GM18858 (cell line): ENCODE measurements around the gene TDO2.
A peak's percentile ranks its signal among the peaks of the same experiment; 100 is the strongest.

ENCODE experiments used
- ATAC-seq: cut with Tn5 transposase; IDR thresholded peaks from one replicate; pipeline ENCODE4 v1.9.1; 2021; ENCODE audit not compliant: unreplicated experiment

TDO2 gene

DNA sequence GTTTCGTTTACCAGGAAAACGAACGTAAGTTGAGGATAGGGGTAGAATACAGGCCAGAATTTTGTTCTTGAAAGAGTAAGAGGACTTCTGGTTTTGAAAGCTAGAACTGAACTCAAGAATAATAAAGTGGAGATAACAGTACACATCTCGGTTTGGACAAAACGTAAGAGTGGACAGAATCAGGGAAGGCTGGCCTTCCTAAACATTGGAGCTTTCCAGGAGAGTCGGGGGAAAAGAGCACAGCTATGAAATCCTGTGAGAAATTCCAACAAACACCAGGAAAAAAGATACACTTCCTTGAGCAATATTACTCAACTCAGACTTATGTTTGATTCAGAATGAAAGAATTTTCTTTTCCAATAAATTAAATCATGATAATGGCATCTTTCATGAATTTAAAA, 49.0 kb downstream of the TDO2 start:
- no peak for ATAC-seq

DNA sequence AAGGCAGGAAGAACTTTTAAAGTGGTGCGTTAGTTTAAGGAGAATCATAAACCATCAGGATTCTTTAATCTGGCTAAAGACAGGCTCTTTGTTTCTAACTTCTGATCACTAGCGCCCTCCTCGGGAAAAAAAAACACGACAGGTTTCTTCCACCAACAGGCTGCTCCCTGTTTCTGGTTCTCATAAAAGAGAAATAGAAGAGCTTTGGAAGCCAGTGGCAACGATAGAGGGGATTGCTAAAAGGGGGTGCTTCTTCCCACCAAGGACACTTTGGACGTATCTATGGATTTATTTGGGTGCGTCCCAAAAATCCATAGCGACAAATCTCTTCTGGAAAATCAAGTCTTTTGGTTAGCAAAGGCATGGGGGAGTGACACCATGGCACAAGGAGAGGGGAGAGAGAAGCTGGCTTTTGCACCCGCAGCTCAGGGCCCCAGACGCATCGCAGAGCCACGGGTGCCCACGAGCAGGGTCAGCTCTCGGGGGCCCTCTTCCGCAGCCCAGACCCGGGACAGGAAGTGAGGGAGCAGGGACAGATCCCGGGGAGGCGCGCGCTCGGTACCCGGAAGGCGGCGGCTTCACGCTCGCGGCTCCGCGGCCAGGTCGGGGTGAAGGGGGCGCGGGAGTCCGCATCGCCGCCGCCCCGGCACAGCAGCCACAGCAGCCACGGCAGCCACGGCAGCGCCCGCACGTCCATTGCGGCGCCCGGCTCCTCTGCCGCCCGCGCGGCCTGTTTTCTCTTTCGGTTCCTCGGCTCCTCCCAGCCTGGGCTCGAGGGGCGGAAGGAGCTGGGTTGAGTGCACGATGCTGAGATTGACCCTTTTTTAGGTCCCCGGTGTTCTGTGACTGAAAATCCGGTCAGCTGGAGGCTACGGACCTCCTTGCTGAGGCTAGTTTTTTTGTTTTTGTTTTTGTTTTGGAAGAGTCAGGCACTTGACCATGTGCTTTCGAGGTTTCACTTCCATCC, 49.9 kb downstream of the TDO2 start, which contains the start of gene CTSO:
CTSO (minus strand) TSS at position 716 of the 967 bp plus-strand sequence; CDS start at position 697, 19 bp downstream.
- ATAC-seq = peak; percentile 92

DNA sequence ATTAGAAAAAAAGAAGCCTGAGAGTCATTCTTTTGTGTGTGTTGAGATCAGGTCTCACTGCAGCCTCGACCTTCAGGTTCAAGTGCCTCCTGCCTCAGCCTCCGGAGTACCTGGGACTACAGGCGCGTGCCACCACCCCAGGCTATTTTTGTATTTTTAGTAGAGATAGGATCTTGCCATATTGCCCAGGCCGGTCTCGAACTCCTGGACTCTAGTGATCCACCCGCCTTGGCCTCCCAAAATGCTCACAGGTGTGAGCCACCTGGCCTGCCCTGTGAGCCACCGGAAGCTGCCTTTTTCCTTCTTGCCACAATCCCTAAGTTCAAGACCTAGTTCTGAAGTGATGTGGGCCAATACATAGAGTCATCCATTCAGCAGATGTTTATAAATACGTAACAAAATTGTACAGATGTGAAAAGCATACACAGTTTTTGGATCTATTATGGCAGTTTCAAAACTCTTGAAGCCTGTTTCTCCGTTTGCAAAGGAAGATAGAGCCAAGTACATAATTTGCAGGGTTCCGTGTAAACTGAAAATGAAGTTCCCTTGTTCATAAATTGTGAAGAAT, 50.7 kb downstream of the TDO2 start:
- ATAC-seq = no peak

DNA sequence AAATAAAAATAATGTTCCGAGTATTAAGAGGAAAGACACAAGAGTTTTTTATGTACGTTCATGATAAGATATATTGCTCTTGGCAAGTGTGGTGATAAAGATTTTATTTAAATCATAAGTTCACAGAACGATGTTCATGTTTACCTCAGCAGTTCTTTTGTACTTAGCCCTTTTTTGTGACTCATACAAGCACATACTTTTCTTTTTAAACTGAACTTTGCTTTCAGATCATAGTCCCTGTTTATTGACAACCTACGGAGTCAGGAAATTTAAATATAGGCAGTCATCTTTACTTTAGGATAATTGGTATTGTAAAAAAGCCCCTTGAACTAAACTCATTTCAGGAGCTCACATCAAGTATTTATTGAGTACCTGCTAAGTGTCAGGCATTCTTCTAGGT, 51.4 kb downstream of the TDO2 start:
- ATAC-seq = no peak

DNA sequence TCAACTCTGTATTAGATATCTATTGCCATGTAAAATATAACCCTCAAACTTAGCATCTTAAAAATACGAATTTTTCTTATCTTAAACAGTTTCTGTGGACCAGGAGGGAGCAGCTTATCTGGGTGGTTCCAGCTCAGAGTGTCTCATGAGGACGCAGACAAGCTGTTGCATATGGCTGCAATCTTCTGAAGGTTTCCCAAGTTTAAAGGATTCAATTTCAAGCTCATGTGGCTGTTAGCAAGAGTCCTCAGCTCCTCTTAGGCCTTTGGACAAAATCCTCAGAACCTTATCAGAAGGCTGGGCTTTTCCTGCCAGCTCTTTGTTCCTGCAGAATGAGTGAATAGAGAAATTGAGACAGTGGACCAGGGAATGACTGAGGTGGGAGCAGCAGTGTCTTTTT, 53.0 kb downstream of the TDO2 start:
- ATAC-seq = no peak

DNA sequence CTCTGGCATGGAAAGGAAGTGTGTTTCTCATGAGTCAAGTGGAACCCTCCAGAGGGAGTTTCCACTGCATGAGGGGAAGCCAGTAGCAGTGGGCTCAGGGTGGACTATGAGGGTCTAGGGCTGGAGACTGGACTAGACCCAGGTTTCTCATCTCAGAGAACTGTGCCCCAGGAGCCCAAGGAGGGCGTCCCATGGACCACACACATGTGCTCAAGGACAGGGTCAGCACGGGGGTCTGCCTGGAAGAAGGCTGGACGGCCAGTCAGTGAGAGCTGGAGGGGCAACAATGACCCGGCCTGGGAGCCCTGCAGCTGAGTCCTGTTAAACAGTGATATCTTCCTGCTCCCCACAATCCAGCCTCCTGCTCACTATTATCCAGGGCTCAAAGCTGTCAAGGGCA, 55.9 kb downstream of the TDO2 start:
- no peak for ATAC-seq

DNA sequence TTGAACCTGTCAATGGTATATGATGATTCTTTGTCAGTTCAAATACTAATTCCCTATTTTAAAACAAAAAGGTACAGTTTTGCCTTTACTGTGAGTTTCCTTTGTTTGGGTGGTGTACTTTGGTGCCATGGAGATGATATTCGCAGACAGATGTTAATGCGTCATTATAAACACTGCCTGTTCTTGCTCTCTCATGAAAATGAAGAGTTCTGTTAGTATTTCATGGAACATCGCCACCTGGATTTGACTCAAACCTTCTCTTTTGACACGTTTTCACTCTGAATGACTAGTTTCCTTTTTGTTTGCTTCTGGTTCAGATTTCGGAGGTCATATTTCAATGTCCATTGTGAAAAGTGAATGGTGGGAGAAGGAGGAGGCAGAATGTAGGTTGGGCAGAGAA, 57.0 kb downstream of the TDO2 start:
- no peak for ATAC-seq

DNA sequence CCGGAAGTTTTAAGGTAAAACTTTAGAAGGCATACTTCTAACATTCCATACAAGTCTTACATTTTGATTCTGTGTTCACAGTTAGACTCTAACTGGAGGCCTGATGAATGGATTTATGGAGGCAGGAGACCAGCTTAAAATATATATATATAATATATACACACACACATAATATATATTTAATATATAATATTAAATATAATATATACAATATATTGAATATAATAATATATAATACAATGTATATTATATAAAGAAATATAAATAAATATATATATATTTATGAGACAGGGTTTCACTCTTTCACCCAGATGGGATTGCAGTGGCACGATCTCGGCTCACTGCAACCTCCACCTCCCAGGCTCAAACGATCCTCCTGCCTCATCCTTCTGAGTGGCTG, 58.1 kb downstream of the TDO2 start:
- ATAC-seq = no peak

DNA sequence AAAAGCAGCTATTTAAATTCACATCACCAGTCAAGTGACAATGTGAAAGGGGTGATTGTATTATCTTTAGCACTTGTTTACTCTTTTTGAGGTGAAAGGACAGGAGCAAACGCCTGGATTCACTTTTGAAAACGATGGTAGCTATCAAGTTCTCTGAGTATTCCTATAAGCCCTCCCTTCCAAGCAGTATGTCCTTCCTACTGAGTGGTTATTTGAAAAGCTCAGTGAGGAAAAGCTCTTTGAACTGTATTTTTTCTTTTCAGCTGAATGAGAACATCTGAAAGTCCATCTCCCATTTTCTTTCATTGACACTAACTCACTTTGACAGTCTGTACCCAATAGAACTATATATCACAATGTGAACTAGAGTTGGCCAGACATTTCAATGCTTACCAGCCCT, 59.3 kb downstream of the TDO2 start:
- no peak for ATAC-seq

DNA sequence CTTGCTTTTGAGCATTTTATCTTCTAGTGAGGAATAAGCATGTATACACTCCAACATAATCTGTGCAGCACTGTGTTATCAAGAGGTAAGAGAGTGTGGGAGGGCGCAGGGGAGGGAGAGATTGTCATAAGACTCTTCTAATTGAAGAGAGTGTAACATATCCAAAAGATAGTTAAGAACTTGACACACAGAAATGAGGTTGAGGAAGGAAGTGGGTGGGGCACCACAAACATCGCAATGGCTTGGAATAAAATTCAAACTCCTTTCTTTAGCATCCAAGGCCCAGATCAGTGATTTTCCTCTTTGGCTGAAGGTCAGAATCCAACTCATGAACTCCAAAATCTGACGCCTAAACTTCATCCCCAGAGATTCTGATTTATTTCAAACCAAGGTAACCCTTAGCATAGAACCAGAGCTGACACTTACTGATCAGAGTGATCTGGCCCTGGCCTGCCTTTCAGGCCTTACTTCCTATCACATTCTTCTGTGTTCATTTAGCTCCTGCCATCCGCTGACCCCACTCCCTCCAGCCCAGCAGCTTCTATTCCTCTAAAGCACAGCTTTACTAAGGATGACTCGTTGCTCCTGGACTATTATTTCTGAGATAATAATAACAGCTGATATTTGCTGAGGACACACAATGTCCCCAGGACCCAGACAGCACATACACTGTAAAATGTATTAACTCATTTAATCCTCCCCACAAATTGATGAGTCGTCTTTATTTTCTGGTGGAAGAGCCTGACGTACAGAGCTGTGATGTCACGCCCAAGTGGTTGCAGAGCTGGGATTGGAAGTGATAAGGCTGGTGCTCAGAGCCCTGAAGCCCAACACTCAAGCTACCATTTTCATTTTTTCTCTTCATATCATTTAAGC, 60.8 kb downstream of the TDO2 start:
- ATAC-seq = no peak

DNA sequence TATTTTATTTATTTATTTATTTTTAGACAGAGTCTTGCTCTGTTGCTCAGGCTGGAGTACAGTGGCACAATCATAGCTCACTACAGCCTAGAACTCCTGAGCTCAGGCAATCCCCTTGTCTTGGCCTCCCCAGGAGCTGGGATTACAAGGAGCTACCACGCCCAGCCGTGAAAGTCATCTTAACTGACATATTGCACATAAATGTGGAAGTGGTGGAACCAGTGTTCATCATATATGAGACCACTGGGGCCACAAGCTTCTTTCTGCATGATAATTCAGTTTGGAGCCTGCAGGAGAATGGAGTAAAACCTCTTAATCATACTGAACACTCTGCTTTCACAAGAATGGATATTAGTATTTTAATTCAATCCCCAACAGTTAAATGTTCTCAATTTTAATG, 62.7 kb downstream of the TDO2 start:
- ATAC-seq = no peak

DNA sequence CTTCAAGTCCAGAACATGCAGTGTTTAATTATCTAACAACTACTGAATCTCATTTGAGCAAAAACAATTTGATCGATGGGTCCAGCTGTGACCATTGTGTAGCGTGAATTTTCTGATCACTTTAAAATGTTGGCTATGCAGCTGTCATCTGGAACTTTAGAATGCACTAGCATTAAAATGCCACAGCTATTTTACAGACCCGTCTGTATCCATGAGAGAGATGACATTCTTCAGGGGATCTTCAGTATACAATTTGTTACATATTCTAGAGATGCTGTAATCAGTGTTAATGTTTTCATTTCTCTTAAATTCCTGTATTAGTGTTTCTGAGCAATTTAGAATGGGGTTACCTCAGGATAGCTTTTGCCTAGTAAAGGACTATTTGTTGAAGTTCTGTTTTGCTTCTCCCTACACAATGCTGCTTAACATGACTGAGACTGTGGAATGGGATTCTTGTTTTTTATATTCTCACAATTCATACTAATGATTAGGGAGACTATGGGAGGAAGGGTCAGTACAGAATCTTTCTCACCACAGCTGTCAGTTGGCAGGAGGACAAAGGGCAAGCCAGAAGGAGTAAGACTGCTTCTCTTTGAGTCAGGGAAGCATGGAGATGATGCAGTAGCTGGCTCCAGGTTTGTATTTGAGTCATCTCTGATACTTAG, 63.4 kb downstream of the TDO2 start:
- no peak for ATAC-seq
